Skin of body (tissue), 2 donors: ENCODE data around the gene MIB2. TPM values are rescaled to one million over a fixed set of nuclear protein-coding genes. Genes with fewer than 3 reads are reported as not detected.

ENCODE experiments used
- DNase-seq: peaks from one replicate; lab custom pipeline; 2025; lab: John Stamatoyannopoulos, UW
- total RNA-seq: library from RNA; depleted of rRNA; stranded (reverse); fragments of >200 nt; gene quantifications from one replicate; pipeline ENCODE4 v1.2.3, GENCODE V29; 2014

Gene MIB2
- total RNA-seq, 1 donor from 2014 or later: 28.8 TPM

GRCh38 chr1:1614204-1614953, 921 bp upstream of the MIB2 start:
- no peak for DNase-seq

GRCh38 chr1:1614954-1615255, 395 bp upstream of the MIB2 start:
- no peak for DNase-seq

GRCh38 chr1:1616045-1616790, 918 bp downstream of the MIB2 start:
- no peak for DNase-seq

- no peak for DNase-seq
These were observed 1.5 kb downstream of the MIB2 start for GRCh38 chr1:1616838-1617237.

GRCh38 chr1:1617516-1617915, 2.2 kb downstream of the MIB2 start:
- DNase-seq: no peak

GRCh38 chr1:1617925-1618324, 2.6 kb downstream of the MIB2 start:
- no peak for DNase-seq

GRCh38 chr1:1618396-1619068, 3.2 kb downstream of the MIB2 start:
- no peak for DNase-seq

- no peak for DNase-seq
These were observed 4.6 kb downstream of the MIB2 start for GRCh38 chr1:1619917-1620361.

GRCh38 chr1:1620433-1621139, 5.3 kb downstream of the MIB2 start:
- DNase-seq: no peak

- no peak for DNase-seq
These were observed 6.1 kb downstream of the MIB2 start for GRCh38 chr1:1621173-1622009.

GRCh38 chr1:1622010-1622787, 6.9 kb downstream of the MIB2 start:
- no peak for DNase-seq

- DNase-seq: no peak
These were observed 7.4 kb downstream of the MIB2 start for GRCh38 chr1:1622788-1623094.

- DNase-seq: no peak
These were observed 7.9 kb downstream of the MIB2 start for GRCh38 chr1:1623181-1623630.

GRCh38 chr1:1623631-1624442, 8.5 kb downstream of the MIB2 start:
- no peak for DNase-seq

- no peak for DNase-seq
These were observed 9.4 kb downstream of the MIB2 start for GRCh38 chr1:1624443-1625403.

GRCh38 chr1:1625404-1625775, 10.1 kb downstream of the MIB2 start:
- DNase-seq: no peak

- DNase-seq: no peak
These were observed 10.5 kb downstream of the MIB2 start for GRCh38 chr1:1625824-1626206.
